GM19463 (cell line): Measurements from ENCODE around the gene SEC62.

Experiments used
- ATAC-seq: cut with Tn5 transposase; IDR thresholded peaks from one replicate; pipeline ENCODE4 v1.9.1; 2021; ENCODE audit warnings: mild to moderate bottlenecking, moderate library complexity; ENCODE audit not compliant: unreplicated experiment

The SEC62 gene

GRCh38 chr3:169966428-169966950, at the start of gene SEC62:
SEC62 (plus strand) TSS chr3:169966807; CDS start chr3:169966823, 16 bp downstream.
- ATAC-seq: peak; percentile 92

- no peak for ATAC-seq
Measured at GRCh38 chr3:169923189-169923588, 43.4 kb upstream of the SEC62 start.

GRCh38 chr3:169923831-169924230, 42.8 kb upstream of the SEC62 start:
- no peak for ATAC-seq

GRCh38 chr3:169929830-169930519, 36.6 kb upstream of the SEC62 start:
- peak; percentile 21 for ATAC-seq

GRCh38 chr3:169930843-169931242, 35.8 kb upstream of the SEC62 start:
- no peak for ATAC-seq

GRCh38 chr3:169931747-169932520, 34.7 kb upstream of the SEC62 start:
- ATAC-seq: peak; percentile 95

- no peak for ATAC-seq
Measured at GRCh38 chr3:169939320-169939719, 27.3 kb upstream of the SEC62 start.

GRCh38 chr3:169939751-169940150, 26.9 kb upstream of the SEC62 start:
- ATAC-seq: no peak

- ATAC-seq: peak; percentile 71
Measured at GRCh38 chr3:169940470-169941181, 26.0 kb upstream of the SEC62 start.

GRCh38 chr3:169945313-169945712, 21.3 kb upstream of the SEC62 start:
- peak; percentile 84 for ATAC-seq

GRCh38 chr3:169946336-169946735, 20.3 kb upstream of the SEC62 start:
- ATAC-seq: no peak

- ATAC-seq: no peak
Measured at GRCh38 chr3:169948559-169949448, 17.8 kb upstream of the SEC62 start.

- no peak for ATAC-seq
Measured at GRCh38 chr3:169952045-169952444, 14.6 kb upstream of the SEC62 start.

- peak; percentile 26 for ATAC-seq
Measured at GRCh38 chr3:169953462-169954141, 13.0 kb upstream of the SEC62 start.

GRCh38 chr3:169954142-169954756, 12.4 kb upstream of the SEC62 start:
- peak; percentile 84 for ATAC-seq

- no peak for ATAC-seq
Measured at GRCh38 chr3:169955406-169955805, 11.2 kb upstream of the SEC62 start.

GRCh38 chr3:169964176-169964575, 2.4 kb upstream of the SEC62 start:
- ATAC-seq: no peak

GRCh38 chr3:169965562-169966427, 812 bp upstream of the SEC62 start:
- ATAC-seq: no peak
